HepG2 (cell line): ENCODE measurements around the gene HCFC1. TPM values are rescaled to one million over a fixed set of nuclear protein-coding genes. Genes with fewer than 3 reads are reported as not detected.
A peak's percentile ranks its signal among the peaks of the same experiment; 100 is the strongest.

Experiments
- ATF7-NPFF ChIP-seq: sonication (generic); formaldehyde crosslinking; IDR thresholded peaks from 2 replicates; pipeline ENCODE4 v1.8.1; 2023; ENCODE audit warnings: mild to moderate bottlenecking, low read depth, missing genetic modification reagents, moderate library complexity
- ETV5 ChIP-seq: IDR thresholded peaks from 2 replicates; pipeline ENCODE4 v1.6.1; 2018; ENCODE audit warnings: missing biosample characterization, missing genetic modification reagents, inconsistent platforms, borderline replicate concordance
- FOXC1 ChIP-seq: sonication (generic); formaldehyde crosslinking; IDR thresholded peaks from 2 replicates; pipeline ENCODE4 v1.8.0; 2022; ENCODE audit warnings: mild to moderate bottlenecking, missing genetic modification reagents, borderline replicate concordance
- HMGXB4 ChIP-seq, 2 experiments: sonication (generic) in 1 of 2; formaldehyde crosslinking in 1 of 2; IDR thresholded peaks; 2 replicates each; pipeline versions ENCODE4 v1.4.0 to v1.6.1; 2018 to 2020; ENCODE audit warnings: missing genetic modification reagents in 2 of 2, borderline replicate concordance in 1 of 2, low read depth in 1 of 2, mild to moderate bottlenecking in 1 of 2, missing biosample characterization in 1 of 2
- HNRNPH1 ChIP-seq: fragments of 200-400 bp; formaldehyde crosslinking; optimal IDR thresholded peaks from 2 replicates; pipeline ENCODE3; 2017; ENCODE audit warnings: mild to moderate bottlenecking, low read depth, low read length
- KDM6A ChIP-seq: IDR thresholded peaks from 2 replicates; pipeline ENCODE4 v1.6.1; 2016; ENCODE audit warnings: low read depth
- LCORL ChIP-seq, 2 experiments: fragments of 450-650 bp in 1 of 2; sonication (generic) in 1 of 2; formaldehyde crosslinking in 1 of 2; IDR thresholded peaks; 2 replicates each; pipeline versions ENCODE4 v1.5.0 to v1.6.1; 2017 to 2020; ENCODE audit warnings: antibody characterized with exemption in 1 of 2, missing genetic modification reagents in 1 of 2
- ONECUT2 ChIP-seq: sonication (generic); formaldehyde crosslinking; IDR thresholded peaks from 2 replicates; pipeline ENCODE4 v1.4.0; 2020; ENCODE audit warnings: missing genetic modification reagents
- PBX2 ChIP-seq: IDR thresholded peaks from 2 replicates; pipeline ENCODE4 v1.6.1; 2016; ENCODE audit warnings: control low read depth
- POLR2G ChIP-seq: fragments of 200-400 bp; formaldehyde crosslinking; IDR thresholded peaks from 2 replicates; pipeline ENCODE4 v1.6.1; 2018; ENCODE audit warnings: mild to moderate bottlenecking, low read depth, low read length, moderate library complexity
- REPIN1 ChIP-seq: sonication (generic); formaldehyde crosslinking; IDR thresholded peaks from 2 replicates; pipeline ENCODE4 v1.8.0; 2022; ENCODE audit warnings: missing genetic modification reagents, low read depth, mild to moderate bottlenecking, borderline replicate concordance
- SAP130 ChIP-seq: IDR thresholded peaks from 2 replicates; pipeline ENCODE4 v1.6.1; 2016; ENCODE audit warnings: low read depth
- SETDB1 ChIP-seq: sonication (generic); formaldehyde crosslinking; IDR thresholded peaks from 2 replicates; pipeline ENCODE4 v1.5.1; 2020; ENCODE audit warnings: missing genetic modification reagents, mild to moderate bottlenecking, borderline replicate concordance
- STAG1 ChIP-seq: sonication (generic); formaldehyde crosslinking; IDR thresholded peaks from 2 replicates; pipeline ENCODE4 v1.4.0; 2020; ENCODE audit warnings: missing genetic modification reagents
- SUZ12 ChIP-seq: fragments of 150-350 bp; IDR thresholded peaks from 2 replicates; pipeline ENCODE4 v1.6.1; 2014; ENCODE audit warnings: low read depth, low read length
- YY1 ChIP-seq: IDR thresholded peaks from 2 replicates; pipeline ENCODE4 v1.6.1; 2011; ENCODE audit warnings: low read length, low read depth, moderate library complexity, mild to moderate bottlenecking; ENCODE audit not compliant: insufficient read depth, insufficient replicate concordance
- ZBTB7A ChIP-seq: sonication (generic); formaldehyde crosslinking; IDR thresholded peaks from 2 replicates; pipeline ENCODE4 v1.8.0; 2022; ENCODE audit warnings: mild to moderate bottlenecking, missing genetic modification reagents
- ZNF256 ChIP-seq: sonication (generic); formaldehyde crosslinking; conservative IDR thresholded peaks from 2 replicates; pipeline ENCODE4 v1.4.0; 2020; ENCODE audit warnings: missing genetic modification reagents
- ZNF282 ChIP-seq: fragments of 450-650 bp; IDR thresholded peaks from 2 replicates; pipeline ENCODE4 v1.6.1; 2018; ENCODE audit not compliant: partially characterized antibody
- ZNF30 ChIP-seq: sonication (generic); formaldehyde crosslinking; IDR thresholded peaks from 2 replicates; pipeline ENCODE4 v1.5.0; 2020; ENCODE audit warnings: mild to moderate bottlenecking, missing genetic modification reagents
- ZNF329 ChIP-seq: sonication (generic); formaldehyde crosslinking; IDR thresholded peaks from 2 replicates; pipeline ENCODE4 v1.9.0; 2021; ENCODE audit warnings: low read depth, mild to moderate bottlenecking, missing genetic modification reagents
- ZNF33B ChIP-seq: sonication (generic); formaldehyde crosslinking; IDR thresholded peaks from 2 replicates; pipeline ENCODE4 v1.5.1; 2020; ENCODE audit warnings: mild to moderate bottlenecking, missing genetic modification reagents
- ZSCAN12 ChIP-seq: sonication (generic); formaldehyde crosslinking; IDR thresholded peaks from 2 replicates; pipeline ENCODE4 v1.9.0; 2021; ENCODE audit warnings: mild to moderate bottlenecking, missing genetic modification reagents
- polyA plus RNA-seq, 8 experiments: library from polyadenylated mRNA; depleted of rRNA in 3 of 8; stranded (reverse) in 7 of 8; unstranded in 1 of 8; fragments of >200 nt; fragmentation: Illumina TruSeq in 4 of 8; extraction: Trizol in 4 of 8; gene quantifications; 2 replicates each; pipeline versions ENCODE4 v1.2.1 to v1.2.3, GENCODE V29; 2011 to 2016; ENCODE audit warnings: low read depth in 4 of 8, missing spikeins in 1 of 8, mixed read lengths in 1 of 8; ENCODE audit not compliant: insufficient read depth in 1 of 8
- total RNA-seq, 5 experiments: library from RNA; depleted of rRNA; stranded (reverse); fragments of >200 nt; fragmentation: Illumina TruSeq; extraction: Trizol; gene quantifications; 2 replicates each; pipeline ENCODE4 v1.2.3, GENCODE V29; 2016; ENCODE audit warnings: low read depth in 1 of 5

Gene HCFC1
- total and polyA plus RNA-seq, 2 of the 13 experiments (the other 11 are each of a cell fraction or from before 2014, with no cell fraction given): 5.8 to 17.8 TPM

- TF ChIP-seq HNRNPH1: no peak
- no peak for TF ChIP-seq FOXC1 (CRISPR knock-in tag)
- no peak for TF ChIP-seq ZNF33B
- TF ChIP-seq LCORL (IDR thresholded peaks at IDR 0.05): no peak
- no peak for TF ChIP-seq LCORL (CRISPR knock-in tag; IDR thresholded peaks at IDR 0.05)
- no peak for TF ChIP-seq ZNF329 (CRISPR knock-in tag)
- peak; percentile 75 for TF ChIP-seq STAG1 (CRISPR knock-in tag)
- TF ChIP-seq REPIN1 (CRISPR knock-in tag): no peak
- no peak for TF ChIP-seq ZSCAN12
- no peak for TF ChIP-seq SUZ12
- peak; percentile 24 for TF ChIP-seq YY1
- TF ChIP-seq ATF7-NPFF (CRISPR knock-in tag): no peak
- TF ChIP-seq POLR2G: 0 out of 2 replicates have a peak, but pooled peaks have one; percentile 36
- TF ChIP-seq HMGXB4 (CRISPR knock-in tag; IDR thresholded peaks at IDR 0.05; ENCODE audit: borderline replicate concordance in 1 of 2, low read depth in 1 of 2): peak in 1 of 2 experiments; percentile 42; a peak in 2 of 4 replicates
- 0 out of 2 replicates have a peak, but pooled peaks have one; percentile 38 for TF ChIP-seq ETV5
- no peak for TF ChIP-seq SETDB1 (CRISPR knock-in tag)
- TF ChIP-seq ZBTB7A (CRISPR knock-in tag): no peak
- no peak for TF ChIP-seq ONECUT2 (CRISPR knock-in tag)
- no peak for TF ChIP-seq ZNF282
- TF ChIP-seq ZNF30 (CRISPR knock-in tag): no peak
- no peak for TF ChIP-seq KDM6A (CRISPR knock-in tag)
- no peak for TF ChIP-seq PBX2 (CRISPR knock-in tag)
- TF ChIP-seq ZNF256 (CRISPR knock-in tag): no peak
- TF ChIP-seq SAP130: peak; percentile 23; the same call in 1 of the 2 replicates
These were observed 47.3 kb downstream of the HCFC1 start (continued) for GRCh38 chrX:153924149-153924861.
